GM21381 (cell line): Measurements from ENCODE around the gene GSKIP.

Experiments
- ATAC-seq: cut with Tn5 transposase; IDR thresholded peaks from one replicate; pipeline ENCODE4 v1.9.1; 2021; ENCODE audit warnings: mild to moderate bottlenecking, moderate library complexity; ENCODE audit not compliant: unreplicated experiment

Gene GSKIP

GRCh38 chr14:96415559-96415958 is 52.2 kb downstream of the GSKIP start:
- no peak for ATAC-seq

GRCh38 chr14:96416292-96416691 is 53.0 kb downstream of the GSKIP start:
- ATAC-seq = no peak

GRCh38 chr14:96417254-96417653 is 53.9 kb downstream of the GSKIP start:
- ATAC-seq = no peak

- no peak for ATAC-seq
Measured at GRCh38 chr14:96418075-96418474, 54.7 kb downstream of the GSKIP start.

GRCh38 chr14:96421236-96421635 is 57.9 kb downstream of the GSKIP start:
- ATAC-seq = no peak

GRCh38 chr14:96422992-96423391 is 59.7 kb downstream of the GSKIP start:
- no peak for ATAC-seq

- no peak for ATAC-seq
Measured at GRCh38 chr14:96423446-96424108, 60.3 kb downstream of the GSKIP start.

- ATAC-seq = peak; percentile 90
Measured at GRCh38 chr14:96424109-96424989, 61.0 kb downstream of the GSKIP start.

- no peak for ATAC-seq
Measured at GRCh38 chr14:96434040-96434439, 70.7 kb downstream of the GSKIP start.
